HG03135 (cell line): Measurements from ENCODE around the gene ZNF76.
A peak's percentile ranks its signal among the peaks of the same experiment; 100 is the strongest.

Source experiments
- ATAC-seq: cut with Tn5 transposase; IDR thresholded peaks from one replicate; pipeline ENCODE4 v1.9.1; 2021; ENCODE audit warnings: mild to moderate bottlenecking, moderate library complexity; ENCODE audit not compliant: unreplicated experiment

ZNF76 gene

GRCh38 chr6:35259194-35259947 lies at the start of gene ZNF76:
Gene ZNF76 (plus strand): TSS chr6:35259735. CDS start chr6:35281152, 21,417 bp downstream.
- peak; percentile 85 for ATAC-seq

DNA sequence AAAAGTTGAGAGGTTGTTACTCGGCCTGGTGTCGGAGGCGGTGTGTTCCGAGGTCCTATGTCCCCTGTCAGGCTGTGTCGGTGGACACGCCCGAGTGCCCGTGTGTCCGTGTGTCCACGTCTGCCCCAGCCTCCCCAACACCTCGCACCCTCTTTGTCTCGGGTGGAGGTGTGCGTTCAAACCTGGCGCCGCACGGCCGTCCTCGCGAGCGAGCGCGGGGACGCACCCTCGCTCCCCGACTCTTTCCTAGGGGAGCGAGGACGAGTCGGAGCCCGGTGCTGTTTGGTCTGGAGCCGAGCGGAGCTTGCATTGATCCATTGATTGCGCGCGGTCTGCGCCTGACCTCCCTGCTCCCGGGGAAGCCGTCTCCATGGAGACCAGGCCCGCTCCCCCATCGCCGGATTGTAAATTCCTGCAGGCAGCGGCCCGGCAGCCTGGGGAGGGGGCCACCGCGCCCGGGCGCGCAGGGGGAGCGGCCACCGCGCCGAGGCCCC lies 46.2 kb upstream of the ZNF76 start:
- ATAC-seq = no peak

DNA sequence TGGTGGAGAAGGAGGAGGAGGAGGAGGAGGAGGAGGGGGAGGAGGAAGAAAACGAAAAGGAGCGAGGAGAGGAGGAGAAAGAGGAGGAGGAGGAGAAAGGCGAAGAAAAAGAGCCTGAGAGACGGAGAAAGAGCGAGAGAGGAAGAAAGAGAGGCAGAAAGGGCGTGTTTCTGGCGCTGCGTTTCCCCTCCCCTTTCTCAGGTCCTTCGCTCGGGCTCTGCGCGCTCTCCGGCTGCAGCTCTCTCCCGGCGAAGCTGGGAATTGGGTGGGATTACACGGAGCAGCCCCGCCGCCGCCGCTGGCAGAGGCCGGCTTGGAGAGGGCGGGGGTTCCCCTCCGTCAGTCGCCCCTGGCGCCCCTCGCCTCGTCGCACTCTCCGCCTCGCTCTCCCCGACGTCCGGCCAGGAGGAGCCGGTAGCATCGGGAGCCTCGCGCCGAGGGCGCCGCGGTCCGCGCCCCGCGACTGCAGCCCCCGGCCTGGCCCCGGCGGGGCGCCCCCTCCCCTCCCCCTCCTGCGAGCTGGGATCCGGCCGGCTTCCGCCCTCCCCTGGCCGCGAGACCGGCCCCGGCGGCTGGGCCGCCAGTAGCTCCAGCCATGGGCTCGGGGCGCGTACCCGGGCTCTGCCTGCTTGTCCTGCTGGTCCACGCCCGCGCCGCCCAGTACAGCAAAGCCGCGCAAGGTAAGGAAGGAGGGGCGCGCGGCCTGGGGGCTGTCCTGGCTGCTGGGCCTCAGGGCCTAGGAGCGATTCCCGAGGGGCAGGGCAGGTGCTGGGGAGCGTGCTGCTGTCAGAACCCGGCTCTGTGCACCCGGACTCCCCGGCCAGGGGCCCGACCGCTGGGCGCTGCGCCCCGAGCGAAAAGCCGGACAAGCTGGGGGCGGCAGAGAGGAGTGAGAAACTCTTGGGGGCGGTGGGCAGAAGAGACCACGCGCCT lies 45.4 kb upstream of the ZNF76 start, which contains the start of gene SCUBE3:
SCUBE3 (plus strand) TSS at position 133 of the 933 bp plus-strand sequence; CDS start at position 596, 463 bp downstream.
- ATAC-seq = no peak

DNA sequence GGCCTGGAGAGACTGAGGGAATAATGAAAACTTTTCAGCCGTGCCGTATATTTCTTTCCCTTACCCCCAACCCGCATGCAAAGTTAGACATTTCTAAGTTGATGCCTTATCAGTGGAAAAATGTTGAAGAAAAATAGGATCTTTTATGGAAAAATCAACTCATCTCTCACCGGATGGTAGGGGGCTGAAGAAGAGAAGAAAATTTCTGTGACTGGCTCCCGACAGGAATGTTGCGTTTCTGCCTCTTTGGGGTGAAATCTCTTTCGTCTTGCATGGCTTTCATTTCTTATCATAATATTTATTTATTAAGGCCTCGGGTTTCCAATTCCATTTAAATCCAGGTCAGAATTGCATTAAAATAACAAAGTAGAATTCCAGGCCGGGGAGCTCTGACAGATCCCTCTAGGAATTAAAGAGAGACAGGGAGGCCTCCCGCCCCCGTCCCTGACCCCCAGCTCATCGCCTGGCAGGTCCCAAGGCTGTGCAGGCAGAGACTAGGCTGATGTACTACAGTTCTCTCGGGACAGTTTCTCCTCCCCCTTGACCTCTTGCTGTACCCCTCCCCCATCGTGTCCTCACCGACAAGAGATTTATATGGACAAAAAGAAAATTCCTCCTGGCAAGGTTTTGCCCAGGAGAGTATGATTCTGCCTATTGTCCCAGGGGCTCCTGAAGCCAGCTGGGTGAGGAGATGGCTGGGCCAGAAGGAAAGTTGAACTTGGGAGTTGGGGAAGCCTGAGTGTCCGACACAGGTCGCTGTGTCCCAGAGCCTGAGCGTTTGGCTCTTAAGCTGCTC lies 44.5 kb upstream of the ZNF76 start:
- ATAC-seq = no peak

DNA sequence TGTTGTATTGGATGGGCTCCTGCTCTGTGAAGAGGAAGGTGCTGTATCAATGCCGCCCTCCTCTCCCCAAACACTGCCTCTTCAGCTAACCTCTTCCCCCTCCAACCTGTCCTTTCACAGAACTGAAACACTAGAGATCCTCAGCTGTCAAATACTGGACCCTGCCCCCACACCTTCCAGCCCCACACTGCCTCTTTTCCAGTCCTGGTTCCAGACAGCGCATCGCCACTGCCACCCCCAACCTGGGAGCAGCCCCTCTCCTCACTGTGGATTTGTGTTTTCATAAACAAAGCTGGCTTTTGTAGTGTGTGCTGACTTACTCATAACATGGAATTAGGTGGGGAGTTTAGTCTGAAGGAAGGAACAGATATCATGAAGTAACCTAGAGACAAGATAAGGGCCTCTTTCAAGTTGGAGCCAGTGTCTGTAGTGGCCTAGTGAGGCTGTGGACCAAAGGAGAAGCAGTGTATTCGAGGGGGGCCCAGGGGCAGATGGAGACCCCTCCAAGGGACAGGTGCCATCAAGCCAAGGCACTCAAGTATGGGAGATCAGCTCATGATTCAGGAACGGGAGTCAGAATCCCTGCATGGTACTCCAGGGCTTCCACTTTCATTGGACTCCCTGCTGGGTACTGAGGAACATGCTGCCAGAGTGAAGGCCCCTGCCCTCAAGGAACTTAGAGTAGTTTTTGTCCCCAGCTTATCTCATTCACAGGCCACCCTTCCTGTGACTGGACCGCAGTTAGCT lies 43.7 kb upstream of the ZNF76 start:
- no peak for ATAC-seq

DNA sequence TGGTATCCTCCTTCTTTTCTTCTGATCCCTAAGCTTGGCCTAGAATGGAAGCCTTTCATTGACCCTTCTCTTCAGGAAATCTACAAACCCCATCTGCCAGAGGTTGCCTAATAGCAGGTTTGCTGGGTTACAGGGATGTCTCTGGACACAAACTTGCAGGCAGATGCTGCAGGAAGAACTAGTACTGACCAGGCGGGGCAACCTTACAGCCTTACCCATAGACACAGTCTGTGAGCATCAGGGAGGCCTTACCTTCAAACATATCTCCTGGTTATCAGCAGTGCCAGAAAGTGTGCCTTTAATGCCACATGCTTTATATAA lies 43.2 kb upstream of the ZNF76 start:
- ATAC-seq = no peak

DNA sequence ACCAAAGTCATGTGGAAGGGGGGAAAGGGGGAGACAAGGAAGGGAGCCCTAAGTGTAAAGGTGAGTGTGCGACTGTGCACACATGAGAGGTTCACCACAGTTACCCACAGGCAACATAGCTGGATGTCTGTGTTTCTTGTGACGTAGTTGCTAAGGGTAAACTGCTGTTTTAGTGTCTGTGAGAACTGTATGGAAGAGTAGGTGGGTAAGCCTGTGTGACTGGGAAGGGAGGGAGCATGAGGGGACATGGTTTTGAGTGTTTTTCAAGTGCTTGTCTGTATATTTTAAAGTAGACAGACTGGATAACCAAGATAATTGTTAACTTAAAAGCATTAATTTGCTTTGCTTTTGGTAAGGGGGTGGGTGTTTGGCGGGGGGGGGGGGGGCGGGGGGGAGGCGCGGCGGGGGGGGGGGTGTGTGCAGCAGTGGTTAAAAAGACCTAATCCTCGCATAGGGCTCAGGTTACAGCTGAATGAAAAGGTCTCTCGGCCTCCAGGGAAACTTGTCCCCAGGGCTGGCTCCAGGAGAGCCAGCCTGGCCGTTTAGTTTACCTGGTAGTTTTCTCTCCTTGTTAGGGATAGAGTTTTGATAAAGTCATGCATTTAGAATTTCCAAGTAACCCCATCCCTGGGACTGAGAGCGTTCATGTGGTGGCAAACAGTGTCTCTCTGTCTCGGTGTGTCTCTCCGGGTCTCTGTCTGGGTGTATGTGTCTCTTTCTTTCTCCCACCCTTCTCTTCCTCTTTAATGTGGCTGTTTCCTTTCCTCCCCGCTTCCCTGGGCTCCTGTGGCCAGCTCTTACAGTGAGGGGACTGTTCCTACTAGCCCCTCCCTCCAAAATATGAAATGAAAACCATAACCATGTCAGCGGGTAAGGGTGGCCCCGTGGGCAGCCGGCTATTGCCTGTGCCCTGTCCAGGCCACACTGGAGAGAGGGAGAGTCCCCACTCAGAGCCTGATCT lies 42.4 kb upstream of the ZNF76 start:
- ATAC-seq = no peak

GRCh38 chr6:35218021-35218420 lies 41.5 kb upstream of the ZNF76 start:
- ATAC-seq = no peak

- no peak for ATAC-seq
These were observed 41.1 kb upstream of the ZNF76 start for GRCh38 chr6:35218456-35218855.

- ATAC-seq = no peak
These were observed 39.7 kb upstream of the ZNF76 start for GRCh38 chr6:35219683-35220326.

- ATAC-seq = no peak
These were observed 38.8 kb upstream of the ZNF76 start for GRCh38 chr6:35220711-35221110.

GRCh38 chr6:35223396-35223795 lies 36.1 kb upstream of the ZNF76 start:
- ATAC-seq = no peak

- ATAC-seq = no peak
These were observed 34.8 kb upstream of the ZNF76 start for GRCh38 chr6:35224720-35225119.

DNA sequence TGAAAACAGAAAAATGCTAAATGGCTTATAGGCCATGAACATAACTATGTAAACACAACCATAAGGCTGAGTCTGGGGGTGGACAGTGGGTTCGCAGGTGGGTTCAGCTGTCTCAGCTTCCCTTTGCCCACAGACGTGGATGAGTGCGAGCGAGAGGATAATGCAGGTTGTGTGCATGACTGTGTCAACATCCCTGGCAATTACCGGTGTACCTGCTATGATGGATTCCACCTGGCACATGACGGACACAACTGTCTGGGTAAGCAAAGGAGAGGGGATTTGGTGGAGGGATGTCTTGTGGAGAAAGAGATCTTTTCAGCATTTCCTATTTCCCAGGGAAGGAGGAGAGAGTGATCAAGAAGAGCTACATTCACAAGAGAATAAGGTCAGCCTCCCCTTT lies 31.1 kb upstream of the ZNF76 start:
- ATAC-seq = no peak

- no peak for ATAC-seq
These were observed 30.2 kb upstream of the ZNF76 start for GRCh38 chr6:35229304-35229703.

DNA sequence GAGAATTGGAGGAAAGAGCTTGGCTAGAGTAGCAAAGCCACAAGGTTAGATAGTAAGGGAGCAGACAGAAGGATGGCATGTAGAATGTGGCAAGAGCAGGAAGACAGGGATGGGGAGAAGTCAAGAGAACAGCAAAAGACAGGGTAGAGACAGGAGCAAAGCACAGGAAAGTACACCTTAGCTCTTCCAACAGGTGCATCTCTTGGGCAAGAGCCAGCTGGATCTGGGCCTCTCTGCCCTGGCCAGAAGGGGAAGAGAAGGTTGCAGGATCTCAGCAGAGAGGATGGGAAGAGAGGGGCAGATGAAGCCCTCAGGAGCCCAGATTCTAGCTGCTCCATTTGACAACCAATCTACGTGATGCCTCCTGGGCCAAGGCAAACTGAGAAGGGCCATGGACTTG lies 29.0 kb upstream of the ZNF76 start:
- ATAC-seq = no peak

DNA sequence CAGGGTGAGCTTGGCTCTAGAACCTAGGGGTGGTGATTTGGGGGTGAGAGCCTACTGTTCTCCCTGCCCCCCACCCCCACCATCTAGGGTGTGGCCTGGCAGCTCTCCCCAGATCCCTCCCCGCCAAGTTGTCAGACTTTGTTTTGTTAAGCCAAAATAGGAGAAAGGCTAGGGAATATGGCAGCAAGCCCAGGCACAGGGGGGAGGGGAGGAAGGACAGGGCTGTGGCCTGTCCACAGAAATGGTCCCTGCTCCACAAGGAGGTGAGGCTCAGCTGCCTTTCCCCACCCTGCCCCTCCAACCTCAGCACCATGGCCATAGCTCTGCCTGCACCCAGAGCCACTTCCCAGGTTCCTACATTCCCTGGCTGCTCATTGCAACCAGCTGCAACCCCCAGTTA lies 28.6 kb upstream of the ZNF76 start:
- ATAC-seq = no peak

DNA sequence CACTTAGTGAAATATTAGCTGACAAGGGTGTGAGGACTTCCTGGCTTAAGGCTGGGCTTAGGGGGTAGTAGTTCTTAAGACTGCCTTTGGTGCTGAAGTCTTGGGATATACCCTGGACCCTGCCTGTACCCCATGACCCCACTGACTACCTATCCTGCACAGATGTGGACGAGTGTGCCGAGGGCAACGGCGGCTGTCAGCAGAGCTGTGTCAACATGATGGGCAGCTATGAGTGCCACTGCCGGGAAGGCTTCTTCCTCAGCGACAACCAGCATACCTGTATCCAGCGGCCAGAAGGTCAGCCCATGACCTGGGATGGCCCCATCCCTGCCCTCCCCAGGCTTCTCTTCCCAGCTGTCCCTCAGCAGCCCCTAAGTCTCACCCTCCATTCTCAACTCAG lies 28.0 kb upstream of the ZNF76 start:
- ATAC-seq = no peak

- ATAC-seq = no peak
These were observed 24.6 kb upstream of the ZNF76 start for GRCh38 chr6:35234901-35235300.
